DMS114 treated with DMSO at 0.1 percent for 48 hours (cell line): Measurements from ENCODE around the gene IKZF2.

Experiments used
- DNase-seq: peaks from one replicate; lab custom pipeline; 2025; ENCODE audit not compliant: unreplicated experiment; lab: John Stamatoyannopoulos, UW

IKZF2 gene

DNA sequence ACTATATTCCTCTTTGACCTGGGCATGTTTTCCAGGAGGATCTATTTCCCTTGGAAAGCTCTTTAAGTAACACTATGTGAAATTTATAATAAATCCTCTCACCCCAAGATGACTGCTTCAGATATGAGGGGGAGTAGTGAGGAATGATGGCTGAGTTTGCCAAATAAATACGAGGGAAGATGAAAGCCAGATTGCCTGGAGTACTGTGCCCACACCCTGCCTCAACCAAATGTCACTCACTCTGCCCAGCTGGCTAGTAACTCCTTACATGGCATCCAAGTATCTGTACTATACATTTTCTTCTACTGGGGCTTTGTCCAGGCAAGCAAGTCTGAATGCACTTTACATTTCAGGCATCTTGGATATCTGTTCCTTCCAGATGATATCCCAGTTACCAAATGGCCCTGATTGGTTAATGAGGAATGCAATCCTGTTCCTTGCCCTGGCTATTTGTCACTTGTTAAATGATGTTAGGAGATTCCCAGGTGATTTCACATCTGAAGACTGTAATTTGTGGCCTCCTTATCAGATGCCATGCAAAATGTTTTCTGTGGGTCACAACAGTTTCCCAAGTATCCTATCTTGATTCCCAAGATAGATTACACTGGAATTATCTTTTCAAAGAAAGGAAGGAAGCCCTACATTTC lies 191.8 kb downstream of the IKZF2 start:
- no peak for DNase-seq

GRCh38 chr2:212958757-212959295 lies 192.6 kb downstream of the IKZF2 start:
- DNase-seq: no peak

DNA sequence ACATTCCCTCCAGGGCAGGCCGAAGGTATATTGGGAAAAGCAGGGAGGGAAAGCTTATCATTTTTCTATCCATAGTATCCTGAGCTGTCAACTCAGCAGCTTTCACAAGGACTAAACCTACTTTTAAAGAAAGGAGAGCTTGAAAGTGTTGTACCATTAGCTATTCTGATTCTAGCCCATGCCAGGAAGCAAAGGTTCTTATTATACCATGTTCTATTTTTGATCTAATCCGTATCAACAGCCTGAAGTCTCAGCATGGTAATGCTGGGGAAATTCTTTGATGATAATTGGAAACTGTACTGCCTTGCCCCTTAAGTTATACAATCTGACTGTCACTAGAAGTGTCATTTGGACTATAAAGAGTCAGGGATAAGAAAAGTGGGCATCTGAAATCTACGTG lies 193.3 kb downstream of the IKZF2 start:
- no peak for DNase-seq

DNA sequence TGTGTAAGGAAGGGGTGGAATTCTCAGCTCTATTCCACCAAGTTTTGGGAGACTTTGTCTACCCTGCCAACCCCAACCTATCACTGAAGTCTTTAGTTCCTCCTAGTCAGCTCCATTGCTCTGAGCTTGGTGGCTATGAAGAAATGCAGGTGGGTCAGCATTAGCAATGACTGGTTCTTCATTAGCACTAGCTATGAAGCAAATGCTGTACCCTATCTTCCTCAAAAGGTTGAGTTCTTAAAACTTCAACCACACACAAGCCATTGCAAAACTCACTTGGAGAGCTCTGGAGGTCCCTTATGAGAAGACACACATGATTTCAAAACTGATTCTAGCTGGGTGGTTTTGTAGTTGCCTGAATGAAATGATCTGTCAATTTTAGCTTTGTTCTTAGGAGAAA lies 193.8 kb downstream of the IKZF2 start:
- DNase-seq: no peak

GRCh38 chr2:212956665-212957607 lies 194.5 kb downstream of the IKZF2 start:
- no peak for DNase-seq

- no peak for DNase-seq
Observed at GRCh38 chr2:212953170-212953920, 198.1 kb downstream of the IKZF2 start.

DNA sequence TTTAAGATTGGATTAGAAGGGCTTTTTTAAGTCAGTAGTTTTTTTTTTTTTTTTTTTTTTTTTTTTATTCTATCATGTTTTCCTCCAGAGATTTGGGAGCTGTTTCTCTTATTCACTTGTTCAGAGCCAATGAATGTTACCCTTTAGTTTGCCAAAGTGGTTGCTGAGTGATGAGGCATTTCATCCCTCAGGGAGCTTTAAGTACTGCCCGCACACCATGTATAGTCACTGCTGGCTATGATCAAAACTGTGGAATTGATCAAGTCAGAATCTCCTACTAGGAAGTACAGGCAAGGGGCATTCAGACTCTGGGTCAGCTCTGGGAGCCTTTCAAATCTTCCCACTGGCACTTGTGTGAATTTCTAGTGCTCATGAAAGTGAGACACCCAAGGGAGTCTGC lies 201.6 kb downstream of the IKZF2 start:
- DNase-seq: no peak
